HepG2 (cell line): ENCODE results near the gene TMEM253. TPM values are rescaled to one million over a fixed set of nuclear protein-coding genes. Genes with fewer than 3 reads are reported as not detected.

ENCODE experiments used
- ATM ChIP-seq: fragments of 450-650 bp; IDR thresholded peaks from 2 replicates; pipeline ENCODE4 v1.7.1; 2017; ENCODE audit warnings: mild to moderate bottlenecking, borderline replicate concordance
- CREM ChIP-seq, 2 experiments: sonication (generic) in 1 of 2; formaldehyde crosslinking in 1 of 2; IDR thresholded peaks; 2 replicates each; pipeline versions ENCODE4 v1.4.0 to v1.6.1; 2016 to 2020; ENCODE audit warnings: antibody characterized with exemption in 1 of 2, mild to moderate bottlenecking in 1 of 2, missing genetic modification reagents in 1 of 2
- DR1 ChIP-seq: sonication (generic); formaldehyde crosslinking; IDR thresholded peaks from 2 replicates; pipeline ENCODE4 v1.8.0; 2021; ENCODE audit warnings: mild to moderate bottlenecking, missing genetic modification reagents, inconsistent platforms
- ELK4 ChIP-seq: sonication (generic); formaldehyde crosslinking; IDR thresholded peaks from 2 replicates; pipeline ENCODE4 v1.9.0; 2021; ENCODE audit warnings: missing genetic modification reagents, borderline replicate concordance
- HES4 ChIP-seq: sonication (generic); formaldehyde crosslinking; IDR thresholded peaks from 2 replicates; pipeline ENCODE4 v1.9.0; 2021; ENCODE audit warnings: mild to moderate bottlenecking, missing genetic modification reagents, borderline replicate concordance
- HNRNPL ChIP-seq: fragments of 200-400 bp; formaldehyde crosslinking; IDR thresholded peaks from 2 replicates; pipeline ENCODE4 v1.6.1; 2017; ENCODE audit warnings: mild to moderate bottlenecking, low read depth, low read length
- NFIC ChIP-seq: IDR thresholded peaks from 2 replicates; pipeline ENCODE4 v1.6.1; 2012; ENCODE audit warnings: mild to moderate bottlenecking, low read length, inconsistent platforms
- NFYB ChIP-seq: sonication (generic); formaldehyde crosslinking; IDR thresholded peaks from 2 replicates; pipeline ENCODE4 v1.4.0; 2020; ENCODE audit warnings: missing genetic modification reagents
- POLR2AphosphoS2 ChIP-seq: IDR thresholded peaks from 2 replicates; pipeline ENCODE4 v1.6.1; 2011; ENCODE audit warnings: low read depth, low read length, improper control_type of control experiment
- RCOR2 ChIP-seq: IDR thresholded peaks from 2 replicates; pipeline ENCODE4 v1.6.1; 2016; ENCODE audit warnings: missing biosample characterization, missing genetic modification reagents
- RELA ChIP-seq: sonication (generic); formaldehyde crosslinking; IDR thresholded peaks from 2 replicates; pipeline ENCODE4 v1.4.0; 2020; ENCODE audit warnings: missing genetic modification reagents
- SAP130 ChIP-seq: IDR thresholded peaks from 2 replicates; pipeline ENCODE4 v1.6.1; 2016; ENCODE audit warnings: low read depth
- SOX5 ChIP-seq: IDR thresholded peaks from 2 replicates; pipeline ENCODE4 v1.6.1; 2016; ENCODE audit warnings: borderline replicate concordance
- TRIM24 ChIP-seq: sonication (generic); formaldehyde crosslinking; IDR thresholded peaks from 2 replicates; pipeline ENCODE4 v1.8.0; 2022; ENCODE audit warnings: mild to moderate bottlenecking, missing genetic modification reagents
- U2AF1 ChIP-seq: fragments of 200-400 bp; formaldehyde crosslinking; optimal IDR thresholded peaks from 2 replicates; pipeline ENCODE3; 2017; ENCODE audit warnings: mild to moderate bottlenecking, low read depth, low read length
- ZBTB4 ChIP-seq: sonication (generic); formaldehyde crosslinking; IDR thresholded peaks from 2 replicates; pipeline ENCODE4 v1.4.0; 2020; ENCODE audit warnings: missing genetic modification reagents, mild to moderate bottlenecking, borderline replicate concordance
- ZMYM2 ChIP-seq: sonication (generic); formaldehyde crosslinking; IDR thresholded peaks from 2 replicates; pipeline ENCODE4 v1.8.0; 2022; ENCODE audit warnings: mild to moderate bottlenecking, missing genetic modification reagents
- ZNF263 ChIP-seq: sonication (generic); formaldehyde crosslinking; IDR thresholded peaks from 2 replicates; pipeline ENCODE4 v1.4.0; 2020; ENCODE audit warnings: missing genetic modification reagents
- ZNF333 ChIP-seq: sonication (generic); formaldehyde crosslinking; IDR thresholded peaks from 2 replicates; pipeline ENCODE4 v1.4.0; 2020; ENCODE audit warnings: mild to moderate bottlenecking, missing genetic modification reagents, borderline replicate concordance
- ZNF34 ChIP-seq: sonication (generic); formaldehyde crosslinking; IDR thresholded peaks from 2 replicates; pipeline ENCODE4 v1.4.0; 2020; ENCODE audit warnings: mild to moderate bottlenecking, missing genetic modification reagents, borderline replicate concordance
- ZNF343 ChIP-seq: sonication (generic); formaldehyde crosslinking; IDR thresholded peaks from 2 replicates; pipeline ENCODE4 v1.4.0; 2020; ENCODE audit warnings: mild to moderate bottlenecking, missing genetic modification reagents
- ZNF550 ChIP-seq: sonication (generic); formaldehyde crosslinking; IDR thresholded peaks from 2 replicates; pipeline ENCODE4 v1.4.0; 2020; ENCODE audit warnings: mild to moderate bottlenecking, missing genetic modification reagents, borderline replicate concordance
- ZNF589 ChIP-seq: sonication (generic); formaldehyde crosslinking; conservative IDR thresholded peaks from 2 replicates; pipeline ENCODE4 v1.8.0; 2022; ENCODE audit warnings: mild to moderate bottlenecking, moderate library complexity, missing genetic modification reagents
- ZNF607 ChIP-seq: sonication (generic); formaldehyde crosslinking; IDR thresholded peaks from 2 replicates; pipeline ENCODE4 v1.5.1; 2020; ENCODE audit warnings: missing genetic modification reagents, mild to moderate bottlenecking, borderline replicate concordance
- ZNF782 ChIP-seq: sonication (generic); formaldehyde crosslinking; IDR thresholded peaks from 2 replicates; pipeline ENCODE4 v1.4.0; 2020; ENCODE audit warnings: missing genetic modification reagents, mild to moderate bottlenecking, borderline replicate concordance
- ZNF879 ChIP-seq: sonication (generic); formaldehyde crosslinking; IDR thresholded peaks from 2 replicates; pipeline ENCODE4 v1.8.1; 2023; ENCODE audit warnings: missing genetic modification reagents
- polyA plus RNA-seq, 8 experiments: library from polyadenylated mRNA; depleted of rRNA in 3 of 8; stranded (reverse) in 7 of 8; unstranded in 1 of 8; fragments of >200 nt; fragmentation: Illumina TruSeq in 4 of 8; extraction: Trizol in 4 of 8; gene quantifications; 2 replicates each; pipeline versions ENCODE4 v1.2.1 to v1.2.3, GENCODE V29; 2011 to 2016; ENCODE audit warnings: low read depth in 4 of 8, missing spikeins in 1 of 8, mixed read lengths in 1 of 8; ENCODE audit not compliant: insufficient read depth in 1 of 8
- total RNA-seq, 5 experiments: library from RNA; depleted of rRNA; stranded (reverse); fragments of >200 nt; fragmentation: Illumina TruSeq; extraction: Trizol; gene quantifications; 2 replicates each; pipeline ENCODE4 v1.2.3, GENCODE V29; 2016; ENCODE audit warnings: low read depth in 1 of 5

TMEM253 gene
- total and polyA plus RNA-seq, 2 of the 13 experiments (the other 11 are each of a cell fraction or from before 2014, with no cell fraction given): 0.29 to 0.45 TPM

GRCh38 chr14:21057803-21058675 is 42.8 kb upstream of the TMEM253 start, which contains the start of gene RNASE8 (continued):
- 0 out of 2 replicates have a peak, but pooled peaks have one; percentile 47 for TF ChIP-seq ZNF263 (CRISPR knock-in tag)
- TF ChIP-seq ZNF343 (CRISPR knock-in tag): no peak
- no peak for TF ChIP-seq ZNF333
- no peak for TF ChIP-seq ZNF550 (CRISPR knock-in tag)
- 0 out of 2 replicates have a peak, but pooled peaks have one; percentile 24 for TF ChIP-seq ZMYM2
- TF ChIP-seq ATM: no peak
- no peak for TF ChIP-seq RCOR2
- TF ChIP-seq TRIM24 (CRISPR knock-in tag): 0 out of 2 replicates have a peak, but pooled peaks have one; percentile 10
- no peak for TF ChIP-seq ZNF34 (CRISPR knock-in tag)
- no peak for TF ChIP-seq ZBTB4 (CRISPR knock-in tag)
- peak; percentile 48; the same call in 1 of the 2 replicates for TF ChIP-seq ZNF607 (CRISPR knock-in tag)
- no peak for TF ChIP-seq POLR2AphosphoS2
- no peak for TF ChIP-seq NFIC
- TF ChIP-seq HES4: no peak
- TF ChIP-seq U2AF1: no peak
- 0 out of 2 replicates have a peak, but pooled peaks have one; percentile 17 for TF ChIP-seq HNRNPL
- TF ChIP-seq CREM (IDR thresholded peaks at IDR 0.05): no peak
- no peak for TF ChIP-seq CREM (CRISPR knock-in tag; IDR thresholded peaks at IDR 0.05)
- no peak for TF ChIP-seq ZNF782
- TF ChIP-seq SAP130 (CRISPR knock-in tag): peak; percentile 19; the same call in 1 of the 2 replicates
- TF ChIP-seq RELA (CRISPR knock-in tag): no peak
- TF ChIP-seq DR1: no peak
- TF ChIP-seq ZNF879 (CRISPR knock-in tag): no peak
- no peak for TF ChIP-seq NFYB
- TF ChIP-seq ZNF589: no peak
- TF ChIP-seq ELK4 (CRISPR knock-in tag): no peak
- no peak for TF ChIP-seq SOX5 (CRISPR knock-in tag)
